Tibial nerve (tissue), 4 donors: ENCODE results near the gene PGF. TPM values are rescaled to one million over a fixed set of nuclear protein-coding genes. Genes with fewer than 3 reads are reported as not detected.
"Not testable (repeated sequence)": the region's sequence is repeated elsewhere in the genome, so short reads cannot be mapped to it uniquely, and the experiment has no call there.

ENCODE experiments used
- DNase-seq, 2 donors: peaks; one replicate each; pipeline ENCODE4 v3.0.0-alpha.2; 2019; ENCODE audit warnings: low spot score in 2 of 2
- H3K27ac ChIP-seq, 4 donors: fragments of 200-600 bp; sonication (generic) in 3 of 4; one replicate each; pipeline ENCODE4 v1.5.1; 2017 to 2019; ENCODE audit warnings: mild to moderate bottlenecking in 1 of 4
- H3K27me3 ChIP-seq, 2 donors: fragments of 200-600 bp; sonication (generic) in 1 of 2; one replicate each; pipeline versions ENCODE4 v1.5.1 to v1.6.0; 2017 to 2019
- H3K36me3 ChIP-seq, 3 donors: fragments of 200-600 bp; sonication (generic); one replicate each; pipeline ENCODE4 v1.5.1; 2018 to 2019
- H3K4me1 ChIP-seq, 4 donors: fragments of 200-600 bp; sonication (generic) in 3 of 4; one replicate each; pipeline ENCODE4 v1.5.1; 2017 to 2019
- H3K4me3 ChIP-seq, 4 donors: fragments of 200-600 bp; sonication (generic) in 3 of 4; one replicate each; pipeline ENCODE4 v1.5.1; 2017 to 2019; ENCODE audit warnings: mild to moderate bottlenecking in 1 of 4, moderate library complexity in 1 of 4
- H3K9me3 ChIP-seq, 4 donors: fragments of 200-600 bp; sonication (generic) in 3 of 4; one replicate each; pipeline ENCODE4 v1.5.1; 2017 to 2019
- CTCF ChIP-seq, 5 experiments: fragments of 200-600 bp in 3 of 5; fragments of 450-650 bp in 2 of 5; sonication (generic) in 3 of 5; IDR thresholded peaks; one replicate each; pipeline ENCODE4 v1.5.1; 2016 to 2019; ENCODE audit warnings: antibody characterized with exemption in 5 of 5, mild to moderate bottlenecking in 3 of 5, moderate library complexity in 2 of 5
- EP300 ChIP-seq, 2 donors: sonication (generic); formaldehyde crosslinking; IDR thresholded peaks; one replicate each; pipeline ENCODE4 v1.6.1; 2017; ENCODE audit warnings: antibody characterized with exemption in 2 of 2, mild to moderate bottlenecking in 1 of 2
- POLR2A ChIP-seq, 2 donors: fragments of 450-650 bp; IDR thresholded peaks; one replicate each; pipeline ENCODE4 v1.6.1; 2017; ENCODE audit warnings: antibody characterized with exemption in 2 of 2, mild to moderate bottlenecking in 2 of 2, moderate library complexity in 2 of 2
- WGBS, 2 donors: methylation state at CpG; one replicate each; pipeline ENCODE4 v1.1.5; 2018; 5-methylcytosine and 5-hydroxymethylcytosine counted together
- total RNA-seq, 4 donors: library from RNA; depleted of rRNA; stranded (reverse); fragments of >200 nt; gene quantifications; one replicate each; pipeline ENCODE4 v1.1.0, GENCODE V29; 2016

The PGF gene
- total RNA-seq, 4 donors from 2014 or later: 13.2 to 39.5 (median 18.0) TPM

- Histone ChIP-seq H3K4me1 (peaks cover 0 to 33% (median 11%) of the 10 kb centered on the region in 4 donors), H3K36me3 (peaks cover 0 to 14% (median under 1%) of the 10 kb centered on the region in 3 donors), H3K27me3 (no peaks in the 10 kb centered on the region), H3K9me3 (peaks cover 0 to 6% (median 0%) of the 10 kb centered on the region in 4 donors), H3K4me3 (no peak overlapping the region), H3K27ac (no peak overlapping the region)
- WGBS, 2 donors: 93 to 97% methylated on average over 2 of the region's 2 CpGs
- DNase-seq: no peak
- TF ChIP-seq POLR2A (IDR thresholded peaks at IDR 0.05): no peak
- no peak for TF ChIP-seq EP300 (IDR thresholded peaks at IDR 0.05)
- no peak for TF ChIP-seq CTCF (IDR thresholded peaks at IDR 0.05)
These were observed 45.9 kb upstream of the PGF start for GRCh38 chr14:75001261-75001660.

GRCh38 chr14:74995781-74996180 is 40.4 kb upstream of the PGF start:
- not testable (repeated sequence) for H3K4me3 ChIP-seq, H3K36me3 ChIP-seq, H3K27ac ChIP-seq, H3K27me3 ChIP-seq, H3K4me1 ChIP-seq, DNase-seq
- WGBS, 2 donors: 87 to 94% methylated on average over 3 to 4 of the region's 7 CpGs
- peaks cover 0 to 11% (median 0%) of the 10 kb centered on the region in 4 donors for H3K9me3 ChIP-seq

- 86 to 98% methylated on average over 9 to 22 of the region's 28 CpGs for WGBS, 2 donors
- H3K4me3 ChIP-seq, H3K27ac ChIP-seq, DNase-seq, H3K27me3 ChIP-seq, H3K36me3 ChIP-seq, H3K4me1 ChIP-seq: not testable (repeated sequence)
- H3K9me3 ChIP-seq: peaks cover 0 to 11% (median 0%) of the 10 kb centered on the region in 4 donors
These were observed 38.8 kb upstream of the PGF start for GRCh38 chr14:74994182-74994581.

GRCh38 chr14:74988993-74989392 is 33.6 kb upstream of the PGF start:
- Histone ChIP-seq H3K27me3 (no peaks in the 10 kb centered on the region), H3K9me3 (no peaks in the 10 kb centered on the region), H3K4me3 (no peak overlapping the region), H3K27ac (no peak overlapping the region), H3K36me3 (no peaks in the 10 kb centered on the region), H3K4me1 (peaks cover 0 to 19% (median 5%) of the 10 kb centered on the region in 4 donors)
- 89 to 100% methylated on average over 1 of the region's 1 CpG for WGBS, 2 donors
- DNase-seq: no peak
- TF ChIP-seq CTCF (IDR thresholded peaks at IDR 0.05): no peak
- TF ChIP-seq POLR2A (IDR thresholded peaks at IDR 0.05): no peak

GRCh38 chr14:74988131-74988530 is 32.7 kb upstream of the PGF start:
- Histone ChIP-seq H3K9me3 (no peaks in the 10 kb centered on the region), H3K4me3 (no peak overlapping the region), H3K36me3 (no peaks in the 10 kb centered on the region), H3K4me1 (peaks cover 0 to 19% (median 5%) of the 10 kb centered on the region in 4 donors), H3K27me3 (no peaks in the 10 kb centered on the region), H3K27ac (no peak overlapping the region)
- 60 to 66% methylated on average over 4 of the region's 4 CpGs for WGBS, 2 donors
- TF ChIP-seq EP300 (IDR thresholded peaks at IDR 0.05): no peak
- no peak for TF ChIP-seq POLR2A (IDR thresholded peaks at IDR 0.05)
- TF ChIP-seq CTCF (IDR thresholded peaks at IDR 0.05): no peak
- DNase-seq: no peak

- H3K27ac ChIP-seq: no peak overlapping the region
- no peaks in the 10 kb centered on the region for H3K27me3 ChIP-seq
- no peak overlapping the region for H3K4me3 ChIP-seq
- TF ChIP-seq CTCF (IDR thresholded peaks at IDR 0.05) (no peak), EP300 (IDR thresholded peaks at IDR 0.05) (no peak), POLR2A (IDR thresholded peaks at IDR 0.05) (no peak)
- no peak for DNase-seq
- H3K9me3 ChIP-seq: no peaks in the 10 kb centered on the region
- H3K4me1 ChIP-seq: peaks cover 0 to 35% (median 12%) of the 10 kb centered on the region in 4 donors
- H3K36me3 ChIP-seq: no peaks in the 10 kb centered on the region
- 64 to 67% methylated on average over 6 of the region's 6 CpGs for WGBS, 2 donors
These were observed 30.4 kb upstream of the PGF start for GRCh38 chr14:74985806-74986205.
